Left hindlimb (tissue), 1 donor: ENCODE measurements around the gene HOXB6.

ENCODE experiments used
- DNase-seq: peaks from one replicate; pipeline ENCODE4 v3.0.0-alpha.2; 2018

HOXB6 gene

DNA sequence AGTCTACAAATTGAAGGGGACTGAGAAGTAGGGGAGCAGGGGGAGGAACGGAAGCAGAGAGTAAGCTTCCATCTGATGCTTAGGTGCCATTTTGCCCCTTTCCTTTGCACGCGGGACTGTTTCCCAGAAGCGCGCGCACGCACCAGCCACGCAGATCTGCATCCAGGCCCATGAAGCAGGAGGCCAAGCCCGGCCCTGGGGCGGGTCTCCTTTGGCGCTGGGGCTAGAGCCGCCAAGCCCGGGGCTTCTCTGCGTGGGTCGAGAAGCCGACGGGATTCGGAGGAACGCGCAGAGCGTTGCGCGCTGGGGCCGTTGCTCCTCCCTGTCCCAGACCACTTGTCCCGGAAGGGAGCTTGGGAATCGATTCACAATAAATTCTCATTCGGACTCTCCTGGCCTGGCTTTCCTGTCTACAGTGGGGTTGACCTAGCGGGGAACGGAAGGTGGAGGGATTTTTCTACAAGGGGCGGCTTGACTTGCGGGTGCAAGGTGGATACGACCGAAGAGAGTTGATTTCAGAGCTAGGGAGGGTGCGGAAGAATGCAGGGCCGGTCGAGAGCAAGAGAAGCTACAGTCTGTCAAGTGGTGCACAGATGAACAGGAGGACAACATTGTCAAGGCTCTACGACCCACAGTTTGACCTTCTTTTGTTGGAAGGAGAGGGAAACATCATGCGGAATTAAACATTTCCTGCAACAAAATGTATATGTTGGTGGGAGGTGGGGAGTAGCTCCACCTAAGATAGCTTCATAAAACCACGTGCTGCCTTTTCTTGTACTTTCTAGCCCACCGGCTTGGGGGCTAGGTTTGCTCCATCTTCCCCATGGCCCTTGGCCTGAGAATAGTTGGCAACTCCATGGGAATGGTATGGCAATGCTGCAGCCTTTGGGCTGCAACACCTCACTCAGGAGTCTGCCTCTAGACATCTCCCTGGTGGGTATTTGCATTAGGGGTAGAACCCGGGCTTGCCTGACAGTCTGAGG lies 16.9 kb upstream of the HOXB6 start:
- DNase-seq = no peak

DNA sequence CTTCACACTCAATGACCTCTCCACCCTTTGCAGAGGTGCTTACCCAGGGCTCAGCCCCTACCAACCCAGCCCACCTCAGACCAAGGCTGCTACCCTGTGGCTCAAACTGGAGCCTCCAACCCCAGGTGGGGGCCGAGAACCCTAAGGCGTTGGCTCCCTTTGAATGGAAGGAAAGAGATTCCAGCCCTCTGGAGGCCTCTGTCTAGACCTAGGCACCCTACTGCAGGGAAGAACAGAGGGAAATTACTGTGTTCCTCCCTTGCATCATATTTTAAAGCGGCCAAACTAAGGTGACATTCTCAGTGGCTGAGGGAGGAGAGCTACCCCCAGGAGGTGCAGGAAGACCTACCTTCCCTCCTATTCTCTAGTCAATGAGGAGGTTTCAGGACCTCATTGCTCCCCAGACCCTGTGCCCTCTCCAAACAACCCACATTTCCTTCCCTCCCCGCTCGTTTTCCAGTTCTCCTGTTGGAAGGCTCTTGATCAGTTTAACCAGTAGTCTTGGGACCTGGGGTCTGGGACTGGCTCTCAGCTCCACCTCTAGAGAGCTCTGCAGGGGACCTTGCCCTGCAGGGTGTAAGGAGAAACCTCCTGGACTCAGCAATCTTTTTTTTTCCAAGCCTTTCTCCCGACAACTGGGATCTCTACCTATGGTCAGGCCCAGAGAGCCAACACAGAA lies 15.8 kb upstream of the HOXB6 start:
- no peak for DNase-seq

- no peak for DNase-seq
Measured at GRCh38 chr17:48619826-48620449, 15.2 kb upstream of the HOXB6 start.

DNA sequence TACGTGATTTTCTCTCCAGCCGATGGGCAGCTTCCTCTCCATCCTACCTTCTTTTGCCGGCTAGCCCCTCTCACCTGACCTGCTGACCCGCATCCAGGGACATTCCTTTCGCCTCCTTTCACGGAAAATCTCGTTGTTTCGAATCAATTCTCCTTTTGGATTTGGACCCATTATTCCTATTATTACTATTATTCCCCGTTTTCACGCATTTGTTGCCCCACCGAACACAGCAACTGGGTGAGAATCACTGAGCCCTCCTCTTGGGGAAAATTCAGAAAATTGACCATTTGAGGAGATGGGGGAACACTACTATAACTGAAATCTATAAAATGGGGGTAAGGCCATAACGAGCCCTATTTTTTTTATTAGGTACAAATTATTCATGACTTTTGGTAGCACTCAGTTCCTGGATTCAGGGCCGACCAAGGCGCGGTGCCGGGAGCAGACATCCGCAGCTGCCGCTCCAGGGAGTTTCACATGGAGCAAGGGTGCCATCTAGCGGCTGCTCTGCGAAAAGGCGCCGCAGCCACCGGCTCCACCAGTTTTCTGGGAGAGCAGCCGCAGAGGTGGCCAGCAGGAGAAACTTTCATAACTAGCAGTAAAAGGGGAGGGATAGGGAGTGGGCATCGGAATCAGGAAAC lies 13.6 kb upstream of the HOXB6 start:
- peak; percentile 87 for DNase-seq

DNA sequence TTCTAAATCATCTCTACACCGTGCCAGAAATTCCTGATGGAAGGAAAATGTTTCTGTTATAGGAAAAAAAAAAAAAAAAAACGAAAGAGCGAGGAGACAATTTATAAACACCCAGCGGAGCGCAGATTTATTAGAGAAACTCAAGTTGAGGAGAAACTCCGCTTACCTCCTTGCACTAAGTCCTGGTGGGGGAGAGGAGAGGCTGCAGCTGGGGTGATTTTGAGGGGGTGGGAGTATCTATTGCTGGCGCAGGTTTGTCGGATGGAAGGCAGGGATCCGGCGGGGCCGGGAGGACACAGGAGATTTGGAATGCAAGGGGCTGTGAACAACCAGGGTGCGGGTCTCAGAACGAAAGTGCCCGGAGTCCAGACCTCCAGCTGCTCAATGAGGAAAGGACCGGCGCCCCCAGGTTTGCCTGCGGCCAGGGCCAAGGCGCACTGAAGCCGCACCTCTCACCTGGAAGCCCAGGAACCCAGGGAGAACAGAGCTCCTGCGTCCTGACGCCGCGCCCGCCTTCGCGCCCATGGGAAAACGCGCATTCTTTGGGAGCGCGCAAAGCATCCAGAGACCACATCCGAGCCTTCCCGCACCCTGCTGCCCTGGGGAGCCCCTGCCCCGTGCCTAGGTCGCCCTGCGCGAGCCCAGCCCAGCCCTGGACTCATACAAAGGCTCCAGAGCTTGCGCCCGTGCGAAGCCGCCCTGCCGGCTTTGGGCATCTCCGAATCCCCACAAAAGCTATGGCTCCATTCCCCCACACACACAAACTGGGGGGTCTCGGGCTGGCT lies 12.9 kb upstream of the HOXB6 start:
- no peak for DNase-seq

DNA sequence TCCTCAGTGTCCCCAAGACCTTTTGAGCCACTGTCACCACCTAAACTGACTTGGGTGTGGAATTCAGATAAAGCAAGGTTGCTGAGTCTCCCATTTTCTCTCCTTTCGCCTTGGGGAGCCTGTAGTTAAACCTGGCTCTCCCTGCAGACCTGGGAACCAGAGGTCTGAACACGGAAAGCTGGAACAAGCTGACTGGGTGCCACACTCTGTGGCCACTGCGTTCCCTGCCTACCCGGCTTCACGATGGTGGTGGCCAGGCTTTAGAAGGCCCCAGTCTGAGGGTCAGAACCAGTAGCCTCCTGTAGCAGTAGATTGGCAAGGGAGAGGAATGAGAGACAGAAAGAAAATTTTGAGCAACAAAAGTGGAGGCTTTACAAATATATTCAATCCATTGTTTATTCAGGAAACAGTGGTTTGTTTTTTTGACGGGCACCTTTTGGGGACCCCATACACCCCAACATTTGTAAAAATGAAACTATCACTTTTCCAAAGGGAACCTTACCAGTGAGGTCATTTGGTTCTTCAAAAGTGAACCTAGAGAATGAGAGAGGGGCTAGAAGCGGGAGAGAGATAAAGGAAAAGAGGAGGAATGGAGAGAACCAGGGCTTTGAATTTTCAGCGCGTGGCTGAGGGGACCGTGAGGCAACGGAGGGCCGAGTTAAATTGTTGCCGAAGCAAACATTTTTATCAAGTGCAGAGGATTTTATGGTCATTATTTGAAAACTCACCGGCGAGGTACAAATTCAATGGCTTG lies 12.1 kb upstream of the HOXB6 start:
- DNase-seq = no peak

GRCh38 chr17:48615963-48616716 lies 11.4 kb upstream of the HOXB6 start:
- DNase-seq = no peak

- no peak for DNase-seq
Measured at GRCh38 chr17:48615047-48615962, 10.5 kb upstream of the HOXB6 start, which contains the start of gene HOXB8. Gene HOXB8 (minus strand): TSS chr17:48615292. CDS start chr17:48614704, 588 bp downstream.

GRCh38 chr17:48613862-48614694 lies 9.3 kb upstream of the HOXB6 start:
- no peak for DNase-seq

- peak; percentile 51 for DNase-seq
Measured at GRCh38 chr17:48612854-48613691, 8.3 kb upstream of the HOXB6 start.

GRCh38 chr17:48612456-48612853 lies 7.7 kb upstream of the HOXB6 start:
- DNase-seq = no peak

DNA sequence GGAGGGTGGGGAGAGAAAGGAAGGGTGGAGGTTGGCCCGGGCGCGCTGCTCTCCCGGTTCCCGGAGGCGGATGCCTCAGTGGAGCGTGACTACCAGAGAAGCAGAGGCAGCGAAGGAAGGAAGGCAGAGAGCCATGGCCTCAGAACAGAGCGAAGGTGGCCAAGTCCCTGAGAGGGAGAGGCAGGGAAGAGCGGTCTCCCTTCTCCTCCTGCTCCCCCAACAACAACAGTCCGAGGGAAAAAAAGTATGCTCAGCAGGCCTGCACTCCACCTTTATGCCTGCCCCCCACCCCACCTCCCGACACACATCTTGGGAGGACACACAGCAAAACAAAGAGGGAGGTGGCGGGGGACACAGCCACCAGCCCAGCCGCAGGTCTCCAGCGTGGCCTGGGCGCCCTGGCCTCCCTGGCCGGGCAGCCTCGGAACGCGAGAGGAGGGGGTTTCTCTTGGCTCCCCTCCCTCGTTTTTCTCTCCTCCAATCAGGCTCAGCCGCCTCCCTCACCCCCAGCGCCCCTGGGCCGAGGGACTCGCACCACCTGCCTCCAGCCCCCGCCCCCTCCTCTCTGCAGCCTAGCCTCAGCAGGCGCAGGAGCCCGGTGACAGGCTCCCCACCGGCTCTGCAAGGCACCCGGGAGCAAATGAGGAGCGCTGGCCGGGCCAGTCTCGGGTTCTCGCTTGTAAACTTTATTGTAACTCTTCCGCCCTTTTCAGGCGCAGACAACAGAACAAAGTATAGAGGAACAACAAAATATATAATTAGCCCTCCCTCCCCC lies 7.1 kb upstream of the HOXB6 start:
- DNase-seq = no peak

DNA sequence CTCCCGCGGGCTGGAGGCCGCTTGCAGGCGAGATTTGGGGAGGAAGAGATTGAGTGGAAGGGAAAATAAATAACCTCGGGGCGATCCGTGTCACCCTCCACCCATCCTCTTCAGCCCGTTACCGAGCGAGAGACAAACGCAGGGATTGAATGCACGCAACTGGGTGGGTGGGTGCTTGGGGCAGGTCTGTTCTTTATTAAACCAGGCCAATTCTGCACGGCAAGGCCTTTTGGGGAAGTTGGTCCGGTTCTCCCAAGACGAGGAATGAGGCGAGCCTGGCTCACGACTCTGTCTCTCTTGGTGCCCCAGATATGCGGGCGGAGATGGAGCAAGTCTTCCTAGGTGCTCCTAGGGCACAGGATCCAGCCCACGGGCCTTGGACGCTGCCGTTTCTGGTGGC lies 6.4 kb upstream of the HOXB6 start:
- no peak for DNase-seq

DNA sequence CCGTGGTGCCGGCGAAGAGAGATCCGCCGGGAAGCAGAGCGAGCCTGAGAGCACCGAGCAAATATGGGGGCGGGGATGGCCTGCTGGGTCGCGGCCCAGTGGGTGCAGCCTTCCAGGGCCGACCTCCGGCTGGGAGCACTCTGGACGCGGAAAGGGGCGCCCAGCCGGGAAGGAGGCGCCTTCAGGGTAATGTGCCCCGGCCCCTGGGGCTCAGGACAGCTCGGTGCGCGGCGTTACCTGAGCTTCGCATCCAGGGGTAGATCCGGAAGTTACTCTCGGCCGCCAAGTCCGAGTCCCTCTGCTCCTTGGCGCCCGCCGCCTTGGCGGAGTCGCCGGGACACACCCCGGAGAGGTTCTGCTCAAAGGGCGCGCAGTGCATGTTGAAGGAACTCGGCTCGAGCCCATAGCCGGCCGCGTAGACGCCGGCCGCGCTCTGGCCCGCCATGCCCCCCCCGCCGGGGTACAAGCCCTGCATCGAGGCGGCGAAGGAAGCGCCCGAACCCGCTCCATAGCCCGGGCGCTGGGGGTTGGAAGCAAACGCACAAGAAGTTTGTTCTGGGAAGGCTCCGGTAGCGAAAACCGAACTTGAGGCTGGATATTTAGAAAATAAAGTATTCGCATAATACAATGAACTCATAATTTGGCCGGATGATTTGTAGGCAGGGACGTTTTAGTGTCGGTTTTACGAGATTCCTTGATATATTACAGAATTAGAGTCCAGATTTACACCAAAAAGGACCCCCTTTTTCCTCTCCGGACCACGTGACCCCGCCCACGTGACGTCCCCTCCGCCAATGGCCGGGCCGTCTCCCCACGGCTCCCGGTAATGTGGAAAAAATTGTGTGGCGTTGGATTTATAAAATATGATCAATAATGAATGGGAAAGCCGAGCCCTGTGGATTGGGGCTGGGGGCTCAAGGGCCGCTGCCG lies 5.8 kb upstream of the HOXB6 start, which contains the start of gene HOXB7:
HOXB7 (minus strand) TSS at position 736 of the 930 bp plus-strand sequence; CDS start at position 637, 99 bp downstream.
- no peak for DNase-seq

DNA sequence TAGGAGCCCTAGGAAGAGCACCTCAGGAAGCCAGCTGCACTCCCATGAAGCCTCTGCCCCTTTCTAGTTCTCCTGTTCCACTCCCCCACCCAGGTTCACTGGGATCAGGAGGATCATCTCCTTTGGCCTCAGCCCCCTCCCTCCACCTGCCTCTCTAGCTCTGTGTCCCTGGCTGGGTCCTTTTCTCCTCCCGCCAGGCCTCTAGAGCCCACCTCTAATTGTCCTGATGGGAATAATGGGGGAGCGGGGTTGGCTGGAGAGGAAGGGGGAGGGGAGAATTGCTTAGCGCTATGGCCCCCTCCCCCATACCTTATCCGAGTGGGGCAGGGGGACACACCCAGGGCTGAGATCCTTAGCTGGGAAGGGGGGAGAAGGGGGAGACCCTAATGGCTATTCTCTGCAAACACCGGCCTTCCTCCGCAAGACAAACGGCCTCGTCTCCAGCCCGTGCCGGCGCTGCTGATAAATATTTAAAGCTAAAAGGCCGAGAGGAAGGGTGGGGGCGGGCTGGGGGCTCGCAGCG lies 5.0 kb upstream of the HOXB6 start:
- DNase-seq = no peak
